Natural killer cell (primary cell): ENCODE results near the gene CFAP20. TPM values are rescaled to one million over a fixed set of nuclear protein-coding genes. Genes with fewer than 3 reads are reported as not detected.

Experiments
- ATAC-seq, 3 donors: fragments of 150-1000 bp in 2 of 3; fragments of 200-7000 bp in 1 of 3; cut with Tn5 transposase; 1 replicate in 1 of 3; 2 replicates in 2 of 3; pipeline ENCODE4 v1.10.0; 2021; ENCODE audit warnings: mild to moderate bottlenecking in 2 of 3, moderate library complexity in 2 of 3
- DNase-seq, 2 donors: peaks; one replicate each; pipeline versions ENCODE4 v3.0.0 to v3.0.0-alpha.2; 2013 to 2021; ENCODE audit warnings: mixed read lengths in 1 of 2
- H3K27ac ChIP-seq: one replicate; pipeline ENCODE4 v1.5.1; 2013; ENCODE audit warnings: mild to moderate bottlenecking, low read length
- H3K27me3 ChIP-seq: one replicate; pipeline ENCODE4 v1.6.1; 2013; ENCODE audit warnings: low read length; ENCODE audit not compliant: control insufficient read depth, insufficient read depth
- H3K36me3 ChIP-seq: one replicate; pipeline ENCODE4 v1.6.1; 2013; ENCODE audit warnings: low read length; ENCODE audit not compliant: control insufficient read depth, insufficient read depth
- H3K4me1 ChIP-seq: one replicate; pipeline ENCODE4 v1.6.1; 2013; ENCODE audit warnings: low read length; ENCODE audit not compliant: control insufficient read depth, insufficient read depth
- H3K4me3 ChIP-seq: one replicate; pipeline ENCODE4 v1.5.1; 2013; ENCODE audit warnings: low read length
- H3K9me3 ChIP-seq: one replicate; pipeline ENCODE4 v1.6.1; 2013; ENCODE audit warnings: low read length; ENCODE audit not compliant: control insufficient read depth, insufficient read depth
- H3K27ac Mint-ChIP-seq, 2 donors: one replicate each; pipeline ENCODE4 v1.8.0; 2022; ENCODE audit warnings: mild to moderate bottlenecking in 2 of 2, mixed read lengths in 2 of 2, moderate library complexity in 1 of 2
- H3K27me3 Mint-ChIP-seq, 2 donors: one replicate each; pipeline ENCODE4 v1.8.0; 2022; ENCODE audit warnings: low read depth in 2 of 2, mixed read lengths in 2 of 2
- H3K36me3 Mint-ChIP-seq: one replicate; pipeline ENCODE4 v1.8.0; 2022; ENCODE audit warnings: mixed read lengths
- H3K4me1 Mint-ChIP-seq, 2 donors: one replicate each; pipeline ENCODE4 v1.8.0; 2022; ENCODE audit warnings: mixed read lengths in 2 of 2
- H3K4me3 Mint-ChIP-seq: one replicate; pipeline ENCODE4 v1.8.0; 2022; ENCODE audit warnings: mild to moderate bottlenecking, moderate library complexity, mixed read lengths
- H3K9me3 Mint-ChIP-seq, 2 donors: one replicate each; pipeline ENCODE4 v1.8.0; 2022; ENCODE audit warnings: mixed read lengths in 2 of 2
- WGBS: methylation state at CpG from one replicate; pipeline ENCODE4 v1.1.7; 2013; ENCODE audit warnings: missing lambda C conversion rate; ENCODE audit not compliant: insufficient coverage; 5-methylcytosine and 5-hydroxymethylcytosine counted together
- intact Hi-C: fragments of 100-400 bp; cut with micrococcal nuclease; formaldehyde crosslinking; loops from one replicate; pipeline ENCODE4 v1.14.2; 2022
- total RNA-seq, 4 donors: library from RNA; stranded (reverse); fragments of 120-200 nt in 1 of 4; gene quantifications; one replicate each; pipeline versions ENCODE4 v1.2.3 to v1.2.4, GENCODE V29; 2013 to 2022
- TF ChIP-seq, protein P1 (sequence below): fragments of 200-600 bp; IDR thresholded peaks from one replicate; pipeline ENCODE4 v1.8.0; 2022; ENCODE audit warnings: antibody characterized with exemption

Gene CFAP20
- total RNA-seq, 3 donors from 2014 or later (not counting 1 experiment from before 2014, with no cell fraction given): 57.9 to 137 (median 64.7) TPM

DNA sequence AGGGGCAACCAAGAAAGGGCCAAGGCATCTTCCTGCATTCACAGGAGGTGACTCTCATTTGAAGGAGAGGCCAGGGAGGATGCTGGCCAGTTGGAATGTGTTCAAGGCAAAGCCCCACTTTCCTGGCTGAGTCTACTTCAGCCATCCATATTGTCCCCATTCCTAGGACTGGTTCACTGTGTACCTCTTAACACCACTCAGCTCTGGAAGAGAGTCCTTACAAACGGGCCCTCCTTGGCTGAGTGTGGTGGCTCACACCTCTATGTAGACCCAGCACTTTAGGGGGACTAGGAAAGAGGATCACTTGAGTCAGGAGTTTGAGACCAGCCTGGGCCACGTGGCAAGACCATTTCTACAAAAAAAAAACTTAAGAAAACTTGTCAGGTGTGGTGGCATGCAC is 28.1 kb upstream of the CFAP20 start:
- H3K36me3 Mint-ChIP-seq: no peaks in the 10 kb centered on the region
- TF ChIP-seq, protein P1, sequence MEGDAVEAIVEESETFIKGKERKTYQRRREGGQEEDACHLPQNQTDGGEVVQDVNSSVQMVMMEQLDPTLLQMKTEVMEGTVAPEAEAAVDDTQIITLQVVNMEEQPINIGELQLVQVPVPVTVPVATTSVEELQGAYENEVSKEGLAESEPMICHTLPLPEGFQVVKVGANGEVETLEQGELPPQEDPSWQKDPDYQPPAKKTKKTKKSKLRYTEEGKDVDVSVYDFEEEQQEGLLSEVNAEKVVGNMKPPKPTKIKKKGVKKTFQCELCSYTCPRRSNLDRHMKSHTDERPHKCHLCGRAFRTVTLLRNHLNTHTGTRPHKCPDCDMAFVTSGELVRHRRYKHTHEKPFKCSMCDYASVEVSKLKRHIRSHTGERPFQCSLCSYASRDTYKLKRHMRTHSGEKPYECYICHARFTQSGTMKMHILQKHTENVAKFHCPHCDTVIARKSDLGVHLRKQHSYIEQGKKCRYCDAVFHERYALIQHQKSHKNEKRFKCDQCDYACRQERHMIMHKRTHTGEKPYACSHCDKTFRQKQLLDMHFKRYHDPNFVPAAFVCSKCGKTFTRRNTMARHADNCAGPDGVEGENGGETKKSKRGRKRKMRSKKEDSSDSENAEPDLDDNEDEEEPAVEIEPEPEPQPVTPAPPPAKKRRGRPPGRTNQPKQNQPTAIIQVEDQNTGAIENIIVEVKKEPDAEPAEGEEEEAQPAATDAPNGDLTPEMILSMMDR: no peak
- ATAC-seq (no peak), DNase-seq (no peak)
- H3K27ac ChIP-seq: no peak overlapping the region
- 92% methylated on average over 2 of the region's 2 CpGs for WGBS
- no peak overlapping the region for H3K4me3 ChIP-seq
- H3K4me1 ChIP-seq: peaks cover 3% of the 10 kb centered on the region
- no peaks in the 10 kb centered on the region for H3K27me3 Mint-ChIP-seq
- no peaks in the 10 kb centered on the region for H3K27me3 ChIP-seq
- no peaks in the 10 kb centered on the region for H3K9me3 ChIP-seq
- H3K9me3 Mint-ChIP-seq: no peaks in the 10 kb centered on the region
- H3K4me1 Mint-ChIP-seq: peaks cover 7 to 15% of the 10 kb centered on the region in 2 donors
- intact Hi-C loops: no loop called here
- no peak overlapping the region for H3K27ac Mint-ChIP-seq
- H3K4me3 Mint-ChIP-seq: no peak overlapping the region
- peaks cover 21% of the 10 kb centered on the region for H3K36me3 ChIP-seq

DNA sequence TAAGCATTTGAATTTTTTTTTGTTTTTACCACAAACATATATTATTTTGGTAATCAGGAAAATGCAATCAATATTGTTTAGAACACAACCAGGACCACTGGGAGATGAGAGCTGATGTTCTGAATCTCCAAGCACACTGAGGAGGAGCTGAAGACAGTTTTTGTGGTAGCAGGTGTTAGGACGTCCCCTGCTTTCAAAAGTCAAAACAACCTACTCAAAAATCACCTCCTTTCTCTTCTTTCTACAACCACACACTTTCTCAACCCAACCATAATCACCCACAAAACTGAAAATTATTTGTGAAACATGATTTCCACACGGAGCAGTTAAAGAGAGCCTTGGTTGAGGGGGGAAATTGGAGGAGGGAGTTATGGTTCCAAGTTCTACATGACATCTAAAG is 26.7 kb upstream of the CFAP20 start:
- Histone ChIP-seq H3K9me3 (no peaks in the 10 kb centered on the region), H3K4me3 (no peak overlapping the region), H3K4me1 (peaks cover 3% of the 10 kb centered on the region), H3K36me3 (peaks cover 7% of the 10 kb centered on the region), H3K27ac (no peak overlapping the region), H3K27me3 (no peaks in the 10 kb centered on the region)
- H3K4me3 Mint-ChIP-seq: no peak overlapping the region
- DNase-seq (no peak), ATAC-seq (peak; percentile 12 to 83 (median 47))
- no peaks in the 10 kb centered on the region for H3K36me3 Mint-ChIP-seq
- intact Hi-C loops: no loop called here
- no peaks in the 10 kb centered on the region for H3K9me3 Mint-ChIP-seq
- peaks cover 7 to 15% of the 10 kb centered on the region in 2 donors for H3K4me1 Mint-ChIP-seq
- peak overlapping the region; percentile 26 to 38 for H3K27ac Mint-ChIP-seq
- WGBS: 28% methylated on average over 2 of the region's 2 CpGs
- H3K27me3 Mint-ChIP-seq: no peaks in the 10 kb centered on the region
- TF ChIP-seq, protein P1: no peak

DNA sequence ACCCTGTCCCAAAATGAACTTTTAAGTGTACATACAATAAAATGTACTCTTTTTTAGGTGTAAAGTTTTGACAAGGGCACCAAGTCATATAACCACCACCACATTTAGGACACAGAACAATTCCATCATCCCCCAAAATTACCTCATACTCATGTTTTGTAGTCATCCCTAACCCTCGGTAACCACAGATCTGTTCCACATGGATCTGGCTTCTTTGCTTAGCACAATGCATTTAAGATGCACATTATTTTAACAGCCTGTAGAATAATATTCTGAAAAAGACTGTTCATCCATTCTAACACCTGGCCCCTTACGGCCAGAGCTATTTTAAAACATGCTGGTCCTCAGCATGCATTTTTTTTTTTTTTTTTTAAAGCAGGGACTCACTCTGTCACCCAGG is 25.2 kb upstream of the CFAP20 start:
- TF ChIP-seq, protein P1: no peak
- Mint-ChIP-seq H3K27me3 (no peaks in the 10 kb centered on the region), H3K4me1 (peaks cover 7 to 15% of the 10 kb centered on the region in 2 donors), H3K27ac (no peak overlapping the region), H3K4me3 (no peak overlapping the region), H3K9me3 (no peaks in the 10 kb centered on the region), H3K36me3 (no peaks in the 10 kb centered on the region)
- Histone ChIP-seq H3K4me3 (no peak overlapping the region), H3K4me1 (peaks cover 3% of the 10 kb centered on the region), H3K9me3 (no peaks in the 10 kb centered on the region), H3K36me3 (peaks cover 1% of the 10 kb centered on the region), H3K27me3 (no peaks in the 10 kb centered on the region), H3K27ac (no peak overlapping the region)
- intact Hi-C loops: no loop called here
- ATAC-seq: no peak
- WGBS: 85% methylated on average over 2 of the region's 2 CpGs
- no peak for DNase-seq

DNA sequence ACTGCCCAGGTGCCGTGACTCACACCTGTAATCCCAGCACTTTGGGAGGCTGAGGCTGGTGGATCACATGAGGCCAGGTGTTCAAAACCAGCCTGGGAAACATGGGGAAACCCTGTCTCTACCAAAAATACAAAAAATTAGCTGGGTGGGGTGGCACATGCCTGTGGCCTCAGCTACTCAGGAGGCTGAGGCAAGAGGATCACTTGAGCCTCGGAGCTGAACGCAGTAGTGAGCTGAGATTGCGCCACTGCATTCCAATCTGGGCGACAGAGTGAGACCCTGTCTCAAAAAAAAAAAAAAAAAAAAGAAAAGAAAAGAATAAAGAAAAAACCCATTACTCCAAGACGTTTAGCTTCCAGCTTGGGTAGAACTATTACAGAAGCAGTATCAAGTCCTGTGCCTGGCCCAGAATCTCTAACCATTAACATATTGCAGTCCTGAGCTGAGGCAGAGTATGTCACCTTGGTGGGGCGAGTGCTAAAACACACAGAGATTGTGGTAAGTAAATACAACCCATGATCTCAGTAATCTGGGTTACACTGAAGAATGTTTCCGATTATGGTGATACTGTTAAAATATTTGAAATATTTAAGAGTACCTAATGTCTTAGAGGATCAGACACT is 23.2 kb upstream of the CFAP20 start:
- ATAC-seq (no peak), DNase-seq (no peak)
- Histone ChIP-seq H3K9me3 (no peaks in the 10 kb centered on the region), H3K4me1 (peaks cover 3% of the 10 kb centered on the region), H3K4me3 (no peak overlapping the region), H3K27ac (no peak overlapping the region), H3K36me3 (no peaks in the 10 kb centered on the region), H3K27me3 (no peaks in the 10 kb centered on the region)
- Mint-ChIP-seq H3K4me1 (peaks cover 7 to 15% of the 10 kb centered on the region in 2 donors), H3K27me3 (no peaks in the 10 kb centered on the region), H3K4me3 (no peak overlapping the region), H3K27ac (no peak overlapping the region), H3K9me3 (no peaks in the 10 kb centered on the region), H3K36me3 (no peaks in the 10 kb centered on the region)
- intact Hi-C loops: no loop called here
- 94% methylated on average over 8 of the region's 8 CpGs for WGBS
- TF ChIP-seq, protein P1: no peak
